Measurements from ENCODE around the gene PUM1. TPM values are rescaled to one million over a fixed set of nuclear protein-coding genes. Genes with fewer than 3 reads are reported as not detected.
"Not testable (repeated sequence)": the region's sequence is repeated elsewhere in the genome, so short reads cannot be mapped to it uniquely, and the experiment has no call there.

The PUM1 gene
- 47.5 and 57.5 TPM in 2 replicates for total RNA-seq

GRCh38 chr1:31065310-31066217 is at the start of gene PUM1:
Gene PUM1 (minus strand): TSS chr1:31065717. CDS start chr1:31059566, 6,151 bp downstream.
- peak; percentile 99 for DNase-seq (ENCODE audit: low read depth in 2 of 2)

GRCh38 chr1:31112266-31112935 is 46.9 kb upstream of the PUM1 start:
- DNase-seq (ENCODE audit: low read depth in 2 of 2) = no peak

GRCh38 chr1:31111290-31111951 is 45.9 kb upstream of the PUM1 start:
- DNase-seq (ENCODE audit: low read depth in 2 of 2) = peak in 1 of 2 donors; percentile 10

- DNase-seq (ENCODE audit: low read depth in 2 of 2) = no peak
Observed at GRCh38 chr1:31110846-31111245, 45.3 kb upstream of the PUM1 start.

GRCh38 chr1:31108861-31109260 is 43.3 kb upstream of the PUM1 start:
- no peak for DNase-seq (ENCODE audit: low read depth in 2 of 2)

GRCh38 chr1:31105646-31106045 is 40.1 kb upstream of the PUM1 start:
- DNase-seq (ENCODE audit: low read depth in 2 of 2) = no peak

- DNase-seq (ENCODE audit: low read depth in 2 of 2) = peak; percentile 15 to 54
Observed at GRCh38 chr1:31102501-31102950, 37.0 kb upstream of the PUM1 start.

- DNase-seq (ENCODE audit: low read depth in 2 of 2) = peak in 1 of 2 donors; percentile 17
Observed at GRCh38 chr1:31101147-31101502, 35.6 kb upstream of the PUM1 start.

GRCh38 chr1:31099293-31100032 is 33.9 kb upstream of the PUM1 start:
- no peak for DNase-seq (ENCODE audit: low read depth in 2 of 2)

GRCh38 chr1:31095985-31096384 is 30.5 kb upstream of the PUM1 start:
- DNase-seq (ENCODE audit: low read depth in 2 of 2) = no peak

- peak in 1 of 2 donors; percentile 43 for DNase-seq (ENCODE audit: low read depth in 2 of 2)
Observed at GRCh38 chr1:31095298-31095981, 29.9 kb upstream of the PUM1 start.

GRCh38 chr1:31088081-31088480 is 22.6 kb upstream of the PUM1 start:
- DNase-seq (ENCODE audit: low read depth in 2 of 2) = not testable (repeated sequence)

- no peak for DNase-seq (ENCODE audit: low read depth in 2 of 2)
Observed at GRCh38 chr1:31084782-31085569, 19.5 kb upstream of the PUM1 start.

GRCh38 chr1:31082385-31082784 is 16.9 kb upstream of the PUM1 start:
- no peak for DNase-seq (ENCODE audit: low read depth in 2 of 2)

GRCh38 chr1:31073044-31073443 is 7.5 kb upstream of the PUM1 start:
- no peak for DNase-seq (ENCODE audit: low read depth in 2 of 2)

GRCh38 chr1:31072304-31072746 is 6.8 kb upstream of the PUM1 start:
- DNase-seq (ENCODE audit: low read depth in 2 of 2) = no peak

GRCh38 chr1:31069392-31069791 is 3.9 kb upstream of the PUM1 start:
- no peak for DNase-seq (ENCODE audit: low read depth in 2 of 2)

- DNase-seq (ENCODE audit: low read depth in 2 of 2) = peak; percentile 38 to 50
Observed at GRCh38 chr1:31064718-31065309, 703 bp downstream of the PUM1 start.

GRCh38 chr1:31064111-31064717 is 1.3 kb downstream of the PUM1 start:
- DNase-seq (ENCODE audit: low read depth in 2 of 2) = peak; percentile 20
